ENCODE measurements around the gene USP32.

DNA sequence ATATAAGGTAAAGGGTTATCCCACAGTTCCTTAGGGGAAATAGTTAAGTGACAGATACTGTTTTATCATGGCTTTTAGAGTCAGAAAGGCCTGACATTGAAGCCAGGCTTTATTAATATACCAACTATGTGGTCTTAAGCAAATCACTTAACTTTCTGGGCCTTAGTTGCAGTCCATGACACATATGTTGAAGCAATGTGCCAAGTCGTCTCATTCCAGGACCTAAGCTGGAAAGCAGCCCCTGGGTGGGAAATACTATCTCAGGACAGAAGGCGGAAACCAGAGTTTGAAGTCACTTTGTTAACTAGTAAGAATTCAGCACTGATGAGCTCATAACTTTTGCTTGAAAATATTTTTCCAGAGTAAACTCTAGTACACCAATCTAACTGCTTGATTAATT lies 80.0 kb downstream of the USP32 start:
- TF ChIP-seq, protein P1, sequence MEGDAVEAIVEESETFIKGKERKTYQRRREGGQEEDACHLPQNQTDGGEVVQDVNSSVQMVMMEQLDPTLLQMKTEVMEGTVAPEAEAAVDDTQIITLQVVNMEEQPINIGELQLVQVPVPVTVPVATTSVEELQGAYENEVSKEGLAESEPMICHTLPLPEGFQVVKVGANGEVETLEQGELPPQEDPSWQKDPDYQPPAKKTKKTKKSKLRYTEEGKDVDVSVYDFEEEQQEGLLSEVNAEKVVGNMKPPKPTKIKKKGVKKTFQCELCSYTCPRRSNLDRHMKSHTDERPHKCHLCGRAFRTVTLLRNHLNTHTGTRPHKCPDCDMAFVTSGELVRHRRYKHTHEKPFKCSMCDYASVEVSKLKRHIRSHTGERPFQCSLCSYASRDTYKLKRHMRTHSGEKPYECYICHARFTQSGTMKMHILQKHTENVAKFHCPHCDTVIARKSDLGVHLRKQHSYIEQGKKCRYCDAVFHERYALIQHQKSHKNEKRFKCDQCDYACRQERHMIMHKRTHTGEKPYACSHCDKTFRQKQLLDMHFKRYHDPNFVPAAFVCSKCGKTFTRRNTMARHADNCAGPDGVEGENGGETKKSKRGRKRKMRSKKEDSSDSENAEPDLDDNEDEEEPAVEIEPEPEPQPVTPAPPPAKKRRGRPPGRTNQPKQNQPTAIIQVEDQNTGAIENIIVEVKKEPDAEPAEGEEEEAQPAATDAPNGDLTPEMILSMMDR (IDR thresholded peaks at IDR 0.05; ENCODE audit: extremely low read depth in 1 of 2, insufficient read depth in 1 of 2, low read depth in 1 of 2, low read length in 2 of 2) = no peak
- TF ChIP-seq POLR2A (IDR thresholded peaks at IDR 0.05; ENCODE audit: low read depth, low read length) = no peak

Measured in endothelial cell of umbilical vein (primary cell).